Effector memory CD4-positive, alpha-beta T cell (primary cell): ENCODE data around the gene RAP1GAP.
A peak's percentile ranks its signal among the peaks of the same experiment; 100 is the strongest.
"Not testable (repeated sequence)": the region's sequence is repeated elsewhere in the genome, so short reads cannot be mapped to it uniquely, and the experiment has no call there.

Experiments
- DNase-seq, 3 donors: peaks; one replicate each; pipeline ENCODE4 v3.0.0-alpha.2; 2020
- H3K27ac ChIP-seq: 2 replicates; pipeline ENCODE4 v1.7.0; 2013; ENCODE audit warnings: mild to moderate bottlenecking, low read length, moderate library complexity; ENCODE audit not compliant: insufficient read depth, poor library complexity, severe bottlenecking
- H3K27me3 ChIP-seq: replicated peaks from 2 replicates; pipeline ENCODE4 v1.7.0; 2013; ENCODE audit warnings: mild to moderate bottlenecking, low read length; ENCODE audit not compliant: insufficient read depth, control insufficient read depth, poor library complexity, severe bottlenecking
- H3K36me3 ChIP-seq: 2 replicates; pipeline ENCODE4 v1.7.0; 2013; ENCODE audit warnings: mild to moderate bottlenecking, low read length, moderate library complexity; ENCODE audit not compliant: control insufficient read depth, insufficient read depth
- H3K4me1 ChIP-seq: 2 replicates; pipeline ENCODE4 v1.7.0; 2013; ENCODE audit warnings: low read length, mild to moderate bottlenecking; ENCODE audit not compliant: control insufficient read depth, insufficient read depth, poor library complexity, severe bottlenecking
- H3K4me3 ChIP-seq: 2 replicates; pipeline ENCODE4 v1.7.0; 2013; ENCODE audit warnings: low read length, low read depth, mild to moderate bottlenecking; ENCODE audit not compliant: insufficient read depth, poor library complexity, severe bottlenecking
- H3K9me3 ChIP-seq: 2 replicates; pipeline ENCODE4 v1.7.0; 2013; ENCODE audit warnings: mild to moderate bottlenecking, low read length, moderate library complexity; ENCODE audit not compliant: control insufficient read depth

RAP1GAP gene

DNA sequence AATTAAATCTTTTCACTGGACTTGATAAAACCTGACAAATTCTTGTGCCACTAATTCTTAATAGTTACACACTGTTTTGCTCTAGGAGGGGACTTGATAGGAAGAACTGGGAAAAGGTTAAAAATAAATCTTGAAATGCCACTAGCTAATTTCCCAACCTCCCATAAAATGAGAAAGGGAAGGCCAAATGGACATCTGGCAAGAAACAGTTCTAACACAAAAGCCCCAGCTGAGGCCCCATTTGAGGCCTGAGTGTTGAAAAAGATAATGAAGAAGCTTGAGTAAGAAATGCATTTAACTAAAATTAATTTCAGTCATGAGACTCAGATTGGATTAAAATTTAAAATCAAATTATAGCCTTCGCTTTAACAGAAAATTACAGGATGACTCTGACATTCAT is 11.2 kb upstream of the RAP1GAP start:
- Histone ChIP-seq H3K27ac (no peak overlapping the region), H3K4me1 (no peaks in the 10 kb centered on the region), H3K36me3 (peaks cover 33% of the 10 kb centered on the region), H3K4me3 (no peak overlapping the region), H3K9me3 (no peaks in the 10 kb centered on the region), H3K27me3 (no peaks in the 10 kb centered on the region)
- no peak for DNase-seq

DNA sequence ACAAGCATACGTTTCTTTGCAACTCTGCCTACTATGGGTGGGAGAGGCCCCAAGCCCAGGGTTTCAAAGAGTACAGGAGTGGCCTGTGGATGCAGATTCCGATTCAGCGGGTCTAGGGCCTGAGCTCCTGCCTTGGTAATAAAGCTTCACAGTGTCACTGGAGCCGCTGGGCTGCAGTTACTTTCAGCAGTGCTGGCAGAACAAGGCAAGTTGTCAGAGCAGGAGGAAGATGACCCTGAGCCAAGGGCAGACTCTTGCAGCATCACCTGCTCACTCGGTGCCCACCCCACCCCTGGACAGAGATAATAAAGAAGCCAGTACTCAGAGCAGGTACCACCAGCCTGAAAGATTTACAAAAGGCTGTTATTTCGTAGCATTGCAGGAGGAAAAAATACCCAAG is 8.0 kb upstream of the RAP1GAP start:
- DNase-seq: no peak
- peaks cover 21% of the 10 kb centered on the region for H3K36me3 ChIP-seq
- no peaks in the 10 kb centered on the region for H3K27me3 ChIP-seq
- H3K4me1 ChIP-seq: no peaks in the 10 kb centered on the region
- H3K9me3 ChIP-seq: no peaks in the 10 kb centered on the region
- H3K27ac ChIP-seq: no peak overlapping the region
- H3K4me3 ChIP-seq: no peak overlapping the region

DNA sequence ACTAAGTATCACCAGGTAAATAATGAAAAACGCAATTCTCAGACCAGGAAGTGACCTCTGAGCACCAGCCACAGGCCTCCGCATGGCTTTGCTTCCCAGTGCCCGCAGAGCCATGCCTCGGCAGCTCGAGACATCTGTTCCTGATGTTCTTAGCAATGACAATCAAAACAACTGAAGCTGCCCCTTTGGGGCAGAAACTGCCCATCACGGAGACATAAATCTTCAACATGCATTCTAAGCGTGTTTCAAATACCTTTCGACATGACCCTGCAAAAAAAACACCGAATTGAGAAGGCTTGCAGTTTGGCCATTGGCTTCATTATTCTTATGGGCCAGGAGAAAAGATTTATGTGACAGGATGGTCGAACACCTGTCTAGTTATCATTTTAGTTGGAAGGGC is 5.8 kb upstream of the RAP1GAP start:
- H3K9me3 ChIP-seq: no peaks in the 10 kb centered on the region
- no peak overlapping the region for H3K27ac ChIP-seq
- DNase-seq: no peak
- peaks cover 10% of the 10 kb centered on the region for H3K36me3 ChIP-seq
- no peaks in the 10 kb centered on the region for H3K4me1 ChIP-seq
- no peak overlapping the region for H3K4me3 ChIP-seq
- H3K27me3 ChIP-seq: no peaks in the 10 kb centered on the region

DNA sequence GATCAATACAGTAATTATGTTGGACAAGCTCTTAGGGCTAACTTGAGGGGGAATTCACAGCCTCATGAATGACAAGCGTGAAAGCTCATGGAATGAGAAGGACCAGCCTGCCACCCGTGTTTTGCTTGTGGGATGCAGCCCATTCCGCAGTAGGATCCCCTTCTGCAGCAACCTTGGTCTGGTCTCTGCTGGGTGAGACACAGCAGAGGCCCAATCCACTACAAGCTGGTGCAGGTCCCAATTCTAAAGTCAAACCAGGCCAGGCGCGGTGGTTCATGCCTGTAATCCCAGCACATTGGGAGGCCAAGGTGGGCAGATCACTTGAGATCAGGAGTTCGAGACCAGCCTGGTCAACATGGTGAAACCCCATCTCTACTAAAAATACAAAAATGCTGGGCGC is 4.7 kb upstream of the RAP1GAP start:
- DNase-seq, H3K27me3 ChIP-seq, H3K36me3 ChIP-seq, H3K4me3 ChIP-seq, H3K4me1 ChIP-seq, H3K9me3 ChIP-seq, H3K27ac ChIP-seq: not testable (repeated sequence)

DNA sequence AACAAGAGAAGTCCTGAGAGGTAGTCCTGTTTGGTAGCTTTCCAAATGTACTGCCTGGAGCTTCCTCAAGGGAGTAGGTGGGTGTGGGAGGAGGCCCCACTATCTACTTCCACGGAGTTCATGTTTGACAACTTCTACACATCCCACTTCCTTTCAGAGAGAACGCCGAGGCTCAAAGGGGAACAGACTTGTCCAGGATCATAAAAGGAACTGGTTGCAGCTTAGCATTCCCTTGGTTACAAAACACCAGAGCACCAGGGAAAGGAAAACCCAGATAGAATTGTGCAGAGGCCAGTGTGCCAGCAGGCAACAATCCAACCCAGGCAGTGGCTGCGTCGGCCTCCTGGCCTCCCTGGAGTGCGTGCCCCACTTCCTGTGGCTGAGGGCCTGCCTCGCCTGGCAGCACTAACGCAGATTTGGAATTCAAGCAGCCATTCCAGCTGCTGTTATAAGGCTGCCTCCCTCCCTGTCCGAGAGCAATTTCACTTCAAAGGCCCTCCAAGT is 4.2 kb upstream of the RAP1GAP start:
- H3K27ac ChIP-seq: no peak overlapping the region
- DNase-seq: no peak
- H3K4me1 ChIP-seq: peaks cover 13% of the 10 kb centered on the region
- no peak overlapping the region for H3K4me3 ChIP-seq
- no peaks in the 10 kb centered on the region for H3K9me3 ChIP-seq
- peaks cover 5% of the 10 kb centered on the region for H3K27me3 ChIP-seq
- peaks cover 6% of the 10 kb centered on the region for H3K36me3 ChIP-seq

DNA sequence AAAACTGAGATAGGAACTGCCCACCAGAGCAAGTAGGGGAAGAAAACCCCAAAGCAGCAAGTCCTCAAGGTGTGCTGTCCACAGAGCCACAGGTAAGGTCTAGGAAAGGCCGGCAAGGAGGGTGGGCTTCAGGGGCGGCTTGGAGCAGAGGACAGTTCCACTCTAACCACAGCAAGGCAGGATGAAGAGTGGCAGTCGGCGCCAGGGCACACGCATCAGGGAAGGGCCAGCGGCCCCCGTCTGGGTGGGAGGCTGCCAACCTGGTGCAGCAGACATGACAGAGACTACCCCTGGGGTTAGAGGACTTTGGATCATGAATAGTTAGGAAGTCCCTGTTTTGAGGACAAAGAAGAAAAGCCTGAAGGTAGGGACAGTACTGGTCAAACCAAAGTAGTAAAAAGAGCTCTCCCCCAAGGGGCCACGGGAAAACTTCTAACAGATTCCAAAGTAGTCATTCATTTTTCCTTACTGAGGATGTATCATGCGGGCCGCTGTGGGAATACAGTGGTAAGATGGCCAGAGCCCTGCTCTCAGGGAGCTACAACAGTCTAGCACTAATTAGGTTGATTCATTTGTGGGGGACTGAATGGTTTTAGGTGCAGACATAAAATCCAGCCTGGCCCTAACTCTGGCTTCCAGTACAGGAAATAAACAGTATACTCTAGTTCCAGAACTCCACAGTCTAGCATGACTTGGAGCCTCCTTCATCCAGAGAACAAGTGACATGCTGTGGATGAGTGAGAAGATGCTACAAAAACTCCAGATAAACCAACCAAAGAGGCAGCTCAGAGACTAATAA is 3.5 kb upstream of the RAP1GAP start:
- peaks cover 17% of the 10 kb centered on the region for H3K4me1 ChIP-seq
- H3K27me3 ChIP-seq: peaks cover 12% of the 10 kb centered on the region
- no peak overlapping the region for H3K27ac ChIP-seq
- no peak overlapping the region for H3K4me3 ChIP-seq
- peaks cover 6% of the 10 kb centered on the region for H3K36me3 ChIP-seq
- no peaks in the 10 kb centered on the region for H3K9me3 ChIP-seq
- no peak for DNase-seq

DNA sequence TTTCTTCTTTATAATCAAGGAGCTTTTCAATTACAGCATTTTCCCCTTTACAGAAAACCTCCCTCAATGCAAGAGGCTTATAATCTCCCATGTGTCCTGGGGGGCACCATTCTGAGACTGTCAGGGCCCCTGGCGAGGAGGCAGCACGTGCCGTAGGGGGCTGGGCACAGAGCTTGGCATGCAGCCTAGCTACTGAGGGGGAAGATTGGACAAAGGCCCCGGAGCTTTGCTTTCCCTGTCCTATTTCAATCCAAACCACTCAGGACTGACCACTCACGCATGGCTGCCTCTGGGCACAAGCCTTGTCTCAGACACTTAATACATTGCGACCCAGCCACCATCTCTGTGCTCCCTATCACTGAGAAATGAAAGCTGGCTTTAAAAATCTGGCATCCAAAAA is 2.8 kb upstream of the RAP1GAP start:
- no peak overlapping the region for H3K4me3 ChIP-seq
- H3K4me1 ChIP-seq: peaks cover 17% of the 10 kb centered on the region
- H3K36me3 ChIP-seq: no peaks in the 10 kb centered on the region
- peaks cover 18% of the 10 kb centered on the region for H3K27me3 ChIP-seq
- no peaks in the 10 kb centered on the region for H3K9me3 ChIP-seq
- DNase-seq: no peak
- no peak overlapping the region for H3K27ac ChIP-seq

DNA sequence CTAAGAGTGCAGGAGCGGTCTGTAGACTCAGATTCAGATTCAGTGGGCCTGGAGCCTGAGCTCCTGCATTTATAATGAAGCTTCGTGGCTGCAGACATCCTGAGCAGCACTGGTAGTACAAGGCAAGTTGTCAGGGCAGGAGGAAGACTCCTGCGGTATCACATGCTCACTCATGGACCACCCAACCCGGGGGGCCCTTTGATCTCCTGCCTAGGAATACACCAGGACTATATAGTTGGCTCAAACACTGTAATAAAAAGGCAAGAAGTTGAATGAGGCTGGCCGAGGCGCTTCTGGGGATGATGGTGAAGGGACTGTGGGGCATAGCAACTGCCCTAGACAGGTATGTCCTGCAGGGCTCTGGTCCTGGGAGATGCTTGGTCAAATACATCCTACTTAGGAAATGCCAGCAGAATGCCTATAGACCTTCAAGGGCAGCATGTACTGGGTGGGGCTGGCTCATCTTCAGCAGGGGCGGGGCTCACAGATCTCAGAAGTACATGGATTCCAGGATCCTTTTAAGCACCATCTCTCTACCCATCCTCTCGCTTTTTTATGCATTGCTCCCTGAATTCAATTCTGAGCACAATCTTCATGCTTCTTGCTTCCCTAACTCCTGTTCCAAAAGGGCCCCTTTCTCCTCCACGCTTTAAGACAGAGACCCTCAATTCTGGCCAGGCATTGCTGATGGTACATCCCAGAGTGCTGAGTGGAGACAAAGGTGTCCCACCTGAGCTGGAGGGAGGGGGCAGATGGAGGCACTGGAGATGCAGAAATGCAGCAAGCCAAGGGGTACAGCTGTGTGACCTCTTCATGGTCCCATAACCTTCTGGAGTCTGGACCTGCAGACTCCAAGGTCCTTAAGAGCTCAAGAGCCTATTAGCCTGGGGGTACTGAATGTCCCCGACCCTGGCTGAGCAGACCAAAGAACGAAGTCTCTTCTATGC is 2.1 kb upstream of the RAP1GAP start:
- no peaks in the 10 kb centered on the region for H3K9me3 ChIP-seq
- H3K4me1 ChIP-seq: peaks cover 17% of the 10 kb centered on the region
- peaks cover 18% of the 10 kb centered on the region for H3K27me3 ChIP-seq
- no peak overlapping the region for H3K27ac ChIP-seq
- DNase-seq: no peak
- H3K36me3 ChIP-seq: no peaks in the 10 kb centered on the region
- H3K4me3 ChIP-seq: no peak overlapping the region

DNA sequence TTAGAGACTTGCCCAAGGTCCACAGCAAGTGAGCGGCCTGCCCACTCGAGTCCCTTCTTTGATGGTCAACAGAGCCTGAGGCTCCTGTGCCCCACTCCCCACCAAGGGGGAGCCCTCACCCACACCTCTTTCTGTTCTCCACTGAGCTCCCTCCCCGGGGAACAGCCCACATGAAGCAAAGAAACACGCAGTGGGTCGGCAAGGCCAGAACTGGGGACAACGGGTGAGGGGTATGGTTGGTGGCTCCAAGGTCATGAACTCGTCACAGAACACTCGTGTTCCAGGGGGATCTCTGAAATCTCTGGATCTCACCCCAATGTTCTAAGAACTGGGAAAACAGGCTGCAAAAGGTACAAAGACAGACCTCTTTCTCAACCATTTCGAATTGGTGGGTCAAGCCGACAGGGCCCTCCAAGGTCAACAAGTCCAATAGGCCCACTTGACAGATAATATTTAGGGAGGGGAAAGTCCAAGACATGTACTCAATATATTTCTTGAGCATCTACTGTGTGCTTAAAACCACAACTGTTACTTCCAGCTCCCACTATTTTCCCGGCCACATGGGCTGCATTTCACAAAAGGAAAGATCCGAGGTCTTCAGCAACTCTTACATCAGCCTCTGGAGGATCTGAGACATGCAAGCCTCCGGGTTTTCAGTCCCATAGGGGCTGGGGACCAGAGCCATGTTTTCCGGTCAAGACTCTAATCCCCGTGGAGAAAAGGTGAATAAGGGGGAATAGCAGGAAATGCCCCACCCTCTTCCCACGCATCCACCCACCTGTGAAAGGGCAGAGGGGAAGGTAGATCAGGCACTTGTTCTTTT is 1.1 kb upstream of the RAP1GAP start:
- peaks cover 17% of the 10 kb centered on the region for H3K4me1 ChIP-seq
- no peak for DNase-seq

More for the DNA sequence above, 1.1 kb upstream of the RAP1GAP start:
- Histone ChIP-seq H3K36me3 (no peaks in the 10 kb centered on the region), H3K9me3 (no peaks in the 10 kb centered on the region), H3K27me3 (peaks cover 18% of the 10 kb centered on the region), H3K27ac (no peak overlapping the region), H3K4me3 (peak overlapping the region; percentile 50)
